T-cell (primary cell): ENCODE measurements around the gene NEK11. TPM values are rescaled to one million over a fixed set of nuclear protein-coding genes. Genes with fewer than 3 reads are reported as not detected.

Experiments
- ATAC-seq, 4 experiments: fragments of 200-7000 bp in 3 of 4; fragments of 150-1000 bp in 1 of 4; cut with Tn5 transposase; replicated peaks in 1 of 4; 1 replicate in 3 of 4; 2 replicates in 1 of 4; pipeline ENCODE4 v1.10.0; 2021; ENCODE audit warnings: moderate library complexity in 3 of 4, mild to moderate bottlenecking in 2 of 4, moderate number of reproducible peaks in 1 of 4
- CTCF ChIA-PET, 2 donors: fragments of 300-600 bp; sonication (Branson Sonifier 250); formaldehyde crosslinking; loops; one replicate each; lab custom pipeline; 2022; ENCODE audit warnings: antibody characterized with exemption in 2 of 2; lab: Charles Lee
- POLR2A ChIA-PET, 2 donors: fragments of 300-600 bp; sonication (Branson Sonifier 250); formaldehyde crosslinking; loops; one replicate each; lab custom pipeline; 2022; ENCODE audit warnings: antibody characterized with exemption in 2 of 2; lab: Charles Lee
- DNase-seq, 35 experiments: peaks; one replicate each; pipeline versions ENCODE4 v3.0.0 to v3.0.0-alpha.2; 2013 to 2023
- H3K27ac ChIP-seq: one replicate; pipeline ENCODE4 v1.5.1; 2013; ENCODE audit warnings: low read length
- H3K27me3 ChIP-seq, 2 experiments: replicated peaks in 1 of 2; 1 replicate in 1 of 2; 2 replicates in 1 of 2; pipeline versions ENCODE4 v1.6.1 to v1.7.0; 2013; ENCODE audit warnings: low read length in 1 of 2, mixed read lengths in 1 of 2; ENCODE audit not compliant: control insufficient read depth in 2 of 2, insufficient read depth in 2 of 2; ENCODE audit errors: extremely low read depth in 1 of 2
- H3K36me3 ChIP-seq, 2 donors: 1 replicate in 1 of 2; 2 replicates in 1 of 2; pipeline versions ENCODE4 v1.6.1 to v1.7.0; 2013; ENCODE audit warnings: low read length in 1 of 2; ENCODE audit not compliant: control insufficient read depth in 2 of 2, insufficient read depth in 1 of 2; ENCODE audit errors: extremely low read depth in 1 of 2
- H3K4me1 ChIP-seq, 2 experiments: 1 replicate in 1 of 2; 2 replicates in 1 of 2; pipeline versions ENCODE4 v1.6.1 to v1.7.0; 2013; ENCODE audit warnings: low read length in 2 of 2, mixed read lengths in 1 of 2; ENCODE audit not compliant: insufficient read depth in 2 of 2, control insufficient read depth in 1 of 2; ENCODE audit errors: extremely low read depth in 1 of 2
- H3K4me3 ChIP-seq, 2 donors: 1 replicate in 1 of 2; 2 replicates in 1 of 2; pipeline versions ENCODE4 v1.5.1 to v1.7.0; 2013; ENCODE audit warnings: mild to moderate bottlenecking in 2 of 2, low read length in 1 of 2, moderate library complexity in 1 of 2; ENCODE audit not compliant: control insufficient read depth in 1 of 2; ENCODE audit errors: extremely low read depth in 1 of 2
- H3K9me3 ChIP-seq: 2 replicates; pipeline ENCODE4 v1.7.0; 2013
- H3K27ac Mint-ChIP-seq, 2 donors: one replicate each; pipeline ENCODE4 v1.8.0; 2020 to 2021; ENCODE audit warnings: mild to moderate bottlenecking in 2 of 2, mixed read lengths in 2 of 2
- H3K27me3 Mint-ChIP-seq, 2 donors: one replicate each; pipeline ENCODE4 v1.8.0; 2021 to 2022; ENCODE audit warnings: mixed read lengths in 2 of 2
- H3K36me3 Mint-ChIP-seq: one replicate; pipeline ENCODE4 v1.8.0; 2021; ENCODE audit warnings: mixed read lengths
- H3K4me1 Mint-ChIP-seq, 3 donors: one replicate each; pipeline ENCODE4 v1.8.0; 2020 to 2022; ENCODE audit warnings: mixed read lengths in 3 of 3, mild to moderate bottlenecking in 1 of 3
- H3K4me3 Mint-ChIP-seq, 3 donors: one replicate each; pipeline ENCODE4 v1.8.0; 2020 to 2022; ENCODE audit warnings: mild to moderate bottlenecking in 3 of 3, mixed read lengths in 3 of 3, moderate library complexity in 3 of 3
- H3K9me3 Mint-ChIP-seq, 3 donors: one replicate each; pipeline ENCODE4 v1.8.0; 2020 to 2022; ENCODE audit warnings: mixed read lengths in 3 of 3
- WGBS: methylation state at CpG from one replicate; pipeline ENCODE4 v1.1.5; 2013; ENCODE audit warnings: missing lambda C conversion rate; ENCODE audit not compliant: insufficient coverage; 5-methylcytosine and 5-hydroxymethylcytosine counted together
- total RNA-seq, 35 experiments: library from RNA in 6 of 35; stranded (reverse) in 6 of 35; fragments of 120-200 nt in 1 of 35; gene quantifications; one replicate each; pipeline versions ENCODE4 v1.2.1 to v1.2.4 and lab custom pipeline; 2013 to 2026

The NEK11 gene
- total RNA-seq, 5 donors from 2014 or later (not counting 1 experiment from before 2014, with no cell fraction given) = 3.8 to 6.5 (median 4.5) TPM

DNA sequence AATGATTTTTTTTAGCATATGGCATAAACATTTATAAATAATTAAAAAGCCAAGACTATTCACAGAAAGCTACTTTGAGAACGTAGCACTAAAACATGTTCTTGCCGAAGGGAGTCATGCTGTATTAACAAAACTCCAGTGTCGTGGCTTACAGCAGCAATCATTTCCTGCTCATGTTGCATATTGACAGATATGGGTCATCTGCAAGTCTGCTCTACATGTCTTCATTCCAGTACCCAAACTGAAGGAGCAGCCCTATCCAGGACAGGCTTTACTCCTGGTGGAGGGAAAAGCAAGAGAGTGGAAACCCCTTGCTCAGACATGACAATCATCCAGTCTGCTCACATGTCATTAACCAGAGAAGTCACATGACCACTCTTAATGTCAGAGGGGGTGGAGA lies 87.6 kb downstream of the NEK11 start:
- Histone ChIP-seq H3K9me3 (no peaks in the 10 kb centered on the region), H3K4me1 (no peaks in the 10 kb centered on the region), H3K4me3 (no peak overlapping the region), H3K36me3 (no peaks in the 10 kb centered on the region), H3K27me3 (no peaks in the 10 kb centered on the region), H3K27ac (no peak overlapping the region)
- no peaks in the 10 kb centered on the region for H3K27me3 Mint-ChIP-seq
- CTCF ChIA-PET = no interaction called here
- H3K4me1 Mint-ChIP-seq = no peaks in the 10 kb centered on the region
- ATAC-seq (no peak), DNase-seq (no peak)
- peaks cover 8% of the 10 kb centered on the region for H3K36me3 Mint-ChIP-seq
- H3K4me3 Mint-ChIP-seq = no peak overlapping the region
- no peak overlapping the region for H3K27ac Mint-ChIP-seq
- WGBS = 87% methylated on average over 3 of the region's 3 CpGs
- H3K9me3 Mint-ChIP-seq = peaks cover 3 to 6% (median 6%) of the 10 kb centered on the region in 3 donors
- POLR2A ChIA-PET = interaction anchor here in 1 of 2 donors (0.6 kb wide), 1 partner anchor 422 kb away, joined by 3 read pairs; no protein-coding TSS in a partner anchor

DNA sequence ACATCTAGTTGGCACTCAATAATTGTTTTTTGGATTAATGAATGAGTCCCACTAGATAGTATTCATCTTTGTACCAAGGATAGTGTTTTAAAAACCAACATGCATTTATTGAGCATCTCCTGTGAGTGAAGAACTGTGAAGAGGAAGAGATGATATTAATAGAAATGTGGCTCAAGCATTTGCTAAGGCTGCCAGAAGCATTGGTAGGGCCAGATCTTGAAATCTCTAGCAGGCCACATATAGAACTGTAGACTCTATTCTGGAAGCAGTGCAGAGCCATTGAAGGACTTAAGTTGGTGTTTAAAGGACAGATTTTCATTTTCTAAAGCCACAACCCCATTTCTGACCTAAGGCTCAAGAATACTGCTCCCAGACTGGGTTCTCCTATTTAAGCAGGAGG lies 99.0 kb downstream of the NEK11 start:
- no peak for DNase-seq
- Histone ChIP-seq H3K27me3 (peaks cover 0 to 2% of the 10 kb centered on the region in 2 experiments), H3K27ac (no peak overlapping the region), H3K4me3 (no peak overlapping the region), H3K4me1 (no peaks in the 10 kb centered on the region), H3K9me3 (no peaks in the 10 kb centered on the region), H3K36me3 (no peaks in the 10 kb centered on the region)
- peaks cover 3% of the 10 kb centered on the region for H3K36me3 Mint-ChIP-seq
- POLR2A ChIA-PET = no interaction called here
- H3K4me3 Mint-ChIP-seq = no peak overlapping the region
- peaks cover 7 to 17% (median 10%) of the 10 kb centered on the region in 3 donors for H3K9me3 Mint-ChIP-seq
- CTCF ChIA-PET = no interaction called here
- no peak for ATAC-seq
- no peak overlapping the region for H3K27ac Mint-ChIP-seq
- no peaks in the 10 kb centered on the region for H3K27me3 Mint-ChIP-seq
- no peaks in the 10 kb centered on the region for H3K4me1 Mint-ChIP-seq

DNA sequence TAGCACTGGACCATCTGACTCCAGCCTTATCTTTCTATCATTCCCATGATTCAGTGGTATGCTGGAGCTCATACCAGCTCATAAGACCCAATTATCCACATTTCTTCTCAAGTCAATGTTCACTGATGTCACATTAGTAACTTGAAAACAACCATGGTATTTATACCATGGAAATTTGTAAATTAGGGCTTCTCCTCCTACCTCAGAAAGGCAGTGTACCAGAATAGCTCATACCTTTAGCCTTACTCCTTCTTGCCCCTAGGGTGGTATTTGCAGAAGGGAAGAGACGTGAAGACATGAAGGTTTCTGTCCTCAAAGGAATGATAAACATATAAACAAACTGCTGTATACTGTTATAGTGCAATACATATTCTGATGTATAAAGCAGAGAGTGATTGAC lies 114.2 kb downstream of the NEK11 start:
- Mint-ChIP-seq H3K36me3 (peaks cover 3% of the 10 kb centered on the region), H3K4me1 (no peaks in the 10 kb centered on the region), H3K27ac (no peak overlapping the region), H3K9me3 (peaks cover 0 to 3% (median 0%) of the 10 kb centered on the region in 3 donors), H3K4me3 (no peak overlapping the region), H3K27me3 (peaks cover 0 to 3% of the 10 kb centered on the region in 2 donors)
- no CpG with 5 or more reads among the region's 1 CpG for WGBS
- Histone ChIP-seq H3K36me3 (no peaks in the 10 kb centered on the region), H3K27ac (no peak overlapping the region), H3K9me3 (no peaks in the 10 kb centered on the region), H3K4me1 (no peaks in the 10 kb centered on the region), H3K4me3 (no peak overlapping the region), H3K27me3 (no peaks in the 10 kb centered on the region)
- ATAC-seq = no peak
- ChIA-PET POLR2A (interaction anchor here in 1 of 2 donors (0.6 kb wide), 1 partner anchor 334 kb away, joined by 3 read pairs; no protein-coding TSS in a partner anchor), CTCF (no interaction called here)
- no peak for DNase-seq

DNA sequence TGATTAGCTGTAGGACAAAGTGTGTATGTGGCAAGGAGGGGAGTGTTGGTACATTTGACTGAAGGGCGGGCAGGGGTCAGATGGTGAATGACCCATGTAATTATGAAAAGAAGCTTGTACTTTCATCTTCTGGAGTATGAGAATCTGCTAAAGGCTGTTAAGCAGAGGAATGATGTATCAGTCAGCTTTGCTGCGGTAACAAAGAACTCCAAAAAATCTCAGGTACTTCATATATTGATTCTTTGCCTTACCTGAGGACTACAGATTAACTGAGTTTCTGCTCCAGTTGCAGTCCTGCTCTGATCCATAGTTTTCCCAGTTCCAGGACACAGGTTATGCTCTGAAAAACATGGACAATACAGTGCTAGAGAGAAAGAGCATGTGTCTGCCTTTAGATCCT lies 115.1 kb downstream of the NEK11 start:
- POLR2A ChIA-PET = no interaction called here
- H3K36me3 Mint-ChIP-seq = peaks cover 3% of the 10 kb centered on the region
- no peaks in the 10 kb centered on the region for H3K36me3 ChIP-seq
- no peaks in the 10 kb centered on the region for H3K27me3 ChIP-seq
- H3K27ac Mint-ChIP-seq = no peak overlapping the region
- H3K4me3 Mint-ChIP-seq = no peak overlapping the region
- H3K9me3 Mint-ChIP-seq = peaks cover 0 to 3% (median 0%) of the 10 kb centered on the region in 3 donors
- ATAC-seq = no peak
- DNase-seq = no peak
- 57% methylated on average over 2 of the region's 2 CpGs for WGBS
- H3K27ac ChIP-seq = no peak overlapping the region
- H3K4me1 ChIP-seq = no peaks in the 10 kb centered on the region
- no peaks in the 10 kb centered on the region for H3K4me1 Mint-ChIP-seq
- H3K4me3 ChIP-seq = no peak overlapping the region
- no peaks in the 10 kb centered on the region for H3K9me3 ChIP-seq
- CTCF ChIA-PET = no interaction called here
- peaks cover 0 to 3% of the 10 kb centered on the region in 2 donors for H3K27me3 Mint-ChIP-seq

DNA sequence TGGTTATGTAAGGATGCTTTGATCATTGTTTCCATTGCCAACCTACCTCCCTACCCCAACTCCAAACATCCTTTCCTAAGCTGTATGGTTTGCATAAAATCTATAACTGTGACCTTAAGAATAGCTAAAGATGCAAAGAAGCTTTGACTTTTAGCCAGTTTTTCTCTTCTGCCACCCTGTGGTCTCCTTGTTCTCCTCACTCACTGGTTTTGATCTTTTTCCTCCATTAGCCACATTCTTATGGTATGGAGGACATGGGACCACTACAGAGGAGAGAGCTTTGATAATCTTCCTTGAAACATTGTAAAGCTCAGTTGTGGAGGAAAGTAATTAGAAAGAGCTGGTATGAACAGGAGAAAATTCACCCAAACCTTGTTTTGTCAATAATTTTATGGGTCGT lies 115.9 kb downstream of the NEK11 start:
- no CpG with 5 or more reads among the region's 1 CpG for WGBS
- H3K4me1 Mint-ChIP-seq = no peaks in the 10 kb centered on the region
- CTCF ChIA-PET = interaction anchor here in 1 of 2 donors (0.5 kb wide), 1 partner anchor 366 kb away, joined by 4 read pairs; no protein-coding TSS in a partner anchor
- no peak overlapping the region for H3K4me3 Mint-ChIP-seq
- H3K36me3 Mint-ChIP-seq = no peaks in the 10 kb centered on the region
- H3K27me3 ChIP-seq = no peaks in the 10 kb centered on the region
- H3K4me3 ChIP-seq = no peak overlapping the region
- peaks cover 0 to 3% of the 10 kb centered on the region in 2 donors for H3K27me3 Mint-ChIP-seq
- H3K27ac ChIP-seq = no peak overlapping the region
- H3K4me1 ChIP-seq = no peaks in the 10 kb centered on the region
- no peak overlapping the region for H3K27ac Mint-ChIP-seq
- DNase-seq (no peak), ATAC-seq (no peak)
- POLR2A ChIA-PET = interaction anchor here in 1 of 2 donors (1.0 kb wide), 1 partner anchor 93 kb away, joined by 3 read pairs; no protein-coding TSS in a partner anchor
- peaks cover 0 to 3% (median 0%) of the 10 kb centered on the region in 3 donors for H3K9me3 Mint-ChIP-seq
- H3K36me3 ChIP-seq = no peaks in the 10 kb centered on the region
- H3K9me3 ChIP-seq = no peaks in the 10 kb centered on the region

DNA sequence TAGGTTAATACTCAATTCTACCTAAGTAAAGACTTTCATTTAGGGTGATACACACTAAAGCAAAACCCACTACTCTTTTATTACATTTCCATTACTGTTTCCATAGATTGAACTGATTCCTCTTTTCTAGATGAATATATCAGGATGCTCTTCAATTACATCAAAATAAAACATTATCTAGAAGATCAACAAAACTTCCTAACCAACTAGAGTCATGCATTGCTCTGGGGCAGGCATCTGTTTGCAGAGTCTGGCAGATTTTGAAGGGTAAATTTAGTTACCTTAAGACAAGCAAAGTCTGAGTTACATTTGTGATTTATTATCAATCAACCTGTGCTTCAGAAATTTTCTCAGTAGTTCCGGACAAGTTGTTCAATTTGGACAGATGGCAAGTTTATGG lies 117.1 kb downstream of the NEK11 start:
- peaks cover 0 to 3% (median 0%) of the 10 kb centered on the region in 3 donors for H3K9me3 Mint-ChIP-seq
- peaks cover 0 to 3% of the 10 kb centered on the region in 2 donors for H3K27me3 Mint-ChIP-seq
- no peaks in the 10 kb centered on the region for H3K4me1 ChIP-seq
- H3K4me1 Mint-ChIP-seq = no peaks in the 10 kb centered on the region
- DNase-seq = no peak
- ATAC-seq = no peak
- no peaks in the 10 kb centered on the region for H3K36me3 Mint-ChIP-seq
- H3K9me3 ChIP-seq = no peaks in the 10 kb centered on the region
- no peaks in the 10 kb centered on the region for H3K36me3 ChIP-seq
- H3K27me3 ChIP-seq = no peaks in the 10 kb centered on the region
- H3K4me3 ChIP-seq = no peak overlapping the region
- ChIA-PET CTCF (no interaction called here), POLR2A (no interaction called here)
- H3K27ac ChIP-seq = no peak overlapping the region
- H3K4me3 Mint-ChIP-seq = no peak overlapping the region
- no peak overlapping the region for H3K27ac Mint-ChIP-seq
- WGBS = no CpG with 5 or more reads among the region's 1 CpG

DNA sequence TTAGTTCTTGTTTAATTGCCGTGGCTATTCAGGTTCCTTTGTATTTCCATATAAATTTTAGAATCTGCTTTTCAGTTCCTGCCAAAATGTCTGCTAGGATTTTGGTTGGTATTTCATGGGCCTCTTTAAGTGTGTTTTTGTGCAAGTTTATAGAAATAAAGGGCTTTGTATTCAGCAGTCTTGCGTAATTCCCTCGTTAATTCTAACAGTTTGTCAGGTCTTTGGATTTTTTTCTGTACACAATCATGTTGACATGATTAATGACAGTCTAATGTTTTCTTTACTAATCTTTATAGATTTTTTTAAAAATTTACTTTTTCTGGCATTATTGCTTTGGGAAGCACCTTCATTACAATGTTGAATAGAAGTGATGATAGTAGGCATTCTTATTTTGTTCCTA lies 120.9 kb downstream of the NEK11 start:
- H3K36me3 ChIP-seq = no peaks in the 10 kb centered on the region
- H3K4me1 ChIP-seq = no peaks in the 10 kb centered on the region
- no peaks in the 10 kb centered on the region for H3K9me3 ChIP-seq
- no peak overlapping the region for H3K4me3 ChIP-seq
- H3K27ac Mint-ChIP-seq = no peak overlapping the region
- DNase-seq = no peak
- no peaks in the 10 kb centered on the region for H3K27me3 Mint-ChIP-seq
- POLR2A ChIA-PET = no interaction called here
- no peak overlapping the region for H3K4me3 Mint-ChIP-seq
- H3K27me3 ChIP-seq = no peaks in the 10 kb centered on the region
- peaks cover 10% of the 10 kb centered on the region for H3K36me3 Mint-ChIP-seq
- no peaks in the 10 kb centered on the region for H3K4me1 Mint-ChIP-seq
- WGBS = no CpG with 5 or more reads among the region's 3 CpGs
- CTCF ChIA-PET = no interaction called here
- H3K27ac ChIP-seq = no peak overlapping the region
- peaks cover 0 to 4% (median 3%) of the 10 kb centered on the region in 3 donors for H3K9me3 Mint-ChIP-seq
- no peak for ATAC-seq
